Activated CD4-positive, alpha-beta T cell treated with anti-CD3 and anti-CD28 coated beads, Interleukin-2, amount 50 U/mL, for 4 hours (primary cell): ENCODE results near the gene CDK4.
A peak's percentile ranks its signal among the peaks of the same experiment; 100 is the strongest.
"Not testable (repeated sequence)": the region's sequence is repeated elsewhere in the genome, so short reads cannot be mapped to it uniquely, and the experiment has no call there.

Experiments used
- DNase-seq, 2 experiments: peaks; one replicate each; pipeline ENCODE4 v3.0.0-alpha.2; 2020

The CDK4 gene

DNA sequence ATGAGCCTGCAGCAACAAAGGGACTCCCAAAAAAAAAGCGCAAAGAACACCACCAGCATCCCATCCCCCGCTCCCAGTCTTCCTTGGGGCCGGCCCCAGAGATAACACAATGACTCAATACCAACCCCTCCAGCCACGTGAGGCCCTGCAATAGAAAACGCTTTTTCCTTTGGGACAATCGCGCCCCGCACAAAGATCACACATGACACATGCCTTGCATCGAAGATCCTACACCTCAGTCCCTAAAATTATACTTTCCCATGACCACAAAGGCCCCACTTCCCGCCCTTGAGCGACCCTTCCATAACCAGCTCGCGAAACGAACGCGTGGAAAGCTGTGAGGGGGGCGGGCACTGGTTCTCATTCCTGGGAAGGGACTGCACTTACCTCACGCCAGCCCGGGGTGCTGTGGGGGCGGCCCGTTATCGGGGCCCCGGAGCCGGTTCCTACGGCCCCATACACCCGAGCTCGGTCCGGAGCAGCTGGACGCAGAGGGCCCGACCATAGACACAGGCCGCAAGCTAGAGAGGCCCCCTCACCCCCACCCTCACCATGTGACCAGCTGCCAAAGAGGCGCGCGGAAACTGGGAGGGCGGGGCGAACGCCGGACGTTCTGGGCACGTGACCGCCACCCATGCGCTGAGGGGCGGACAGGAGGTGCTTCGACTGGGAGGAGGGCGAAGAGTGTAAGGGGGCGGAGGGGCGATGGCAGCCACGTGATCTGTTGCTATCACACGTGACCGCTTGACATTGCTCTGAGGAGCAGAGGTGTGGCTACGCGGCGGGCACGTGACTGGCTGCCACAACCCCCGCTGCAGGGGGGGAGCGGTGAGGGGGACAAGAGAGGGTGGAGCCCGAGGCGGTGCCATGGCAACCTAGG, at the start of gene CDK4:
TSS of gene CDK4 (minus strand) at position 523 of the 880 bp plus-strand sequence. CDS start 593 bp downstream, outside the sequence.
- DNase-seq, result peak; percentile 97 to 98

DNA sequence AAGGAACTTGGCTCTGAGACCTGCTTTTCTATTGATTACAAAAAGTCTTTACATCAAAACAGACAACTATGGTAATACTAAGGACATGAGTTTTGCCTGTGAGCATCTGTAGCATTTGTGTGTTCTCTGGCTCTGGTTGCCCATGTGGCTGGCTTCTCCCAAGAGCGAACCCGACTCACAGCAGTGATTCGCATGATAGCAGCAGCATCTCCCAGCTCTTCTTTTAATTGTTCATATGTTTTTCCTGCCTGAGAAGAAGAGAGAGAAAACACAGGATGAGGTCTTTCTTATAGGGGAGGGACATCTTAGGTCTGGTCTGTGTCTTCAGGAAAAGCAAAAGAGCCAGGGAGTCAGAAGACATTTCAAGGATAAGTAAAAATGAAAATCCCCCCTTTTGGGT, 48.9 kb upstream of the CDK4 start:
- no peak for DNase-seq

DNA sequence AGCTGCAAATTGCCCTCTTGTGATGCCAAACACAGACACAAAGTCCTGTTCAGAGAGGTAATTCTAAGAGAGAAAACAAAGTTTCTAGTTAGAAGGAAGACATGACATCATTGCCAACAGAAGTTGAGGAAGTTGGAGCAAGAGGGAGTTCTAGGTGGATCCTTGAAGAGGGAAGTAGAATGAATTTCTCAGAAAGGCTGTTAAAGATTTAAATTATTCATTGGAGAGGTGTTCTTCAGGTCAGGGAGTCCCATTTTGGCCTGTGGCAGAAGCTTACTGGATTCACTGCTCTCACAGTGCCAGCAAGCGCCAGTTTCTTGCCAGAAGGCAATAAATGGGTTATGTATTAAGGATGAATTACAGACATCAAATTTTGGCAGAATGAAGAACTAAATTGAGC, 45.8 kb upstream of the CDK4 start:
- no peak for DNase-seq

DNA sequence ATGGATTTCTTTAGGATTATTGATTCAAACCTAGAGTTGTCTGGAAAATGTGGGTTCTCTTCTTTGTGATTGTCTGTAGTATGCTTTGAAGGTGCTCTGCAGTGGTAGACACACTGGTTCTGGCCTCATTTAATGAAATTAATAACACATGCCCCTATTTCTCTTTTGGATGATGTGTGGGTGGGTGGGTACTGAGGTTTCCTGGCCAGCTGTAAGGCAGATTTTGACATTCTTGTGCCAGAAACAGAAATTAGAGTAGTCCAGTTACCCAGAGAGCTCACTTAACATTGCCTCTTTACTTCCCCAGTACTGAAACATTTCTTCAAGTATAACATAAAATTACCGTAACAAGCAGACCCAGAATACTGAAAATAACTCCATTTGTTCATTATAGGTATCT, 44.9 kb upstream of the CDK4 start:
- no peak for DNase-seq

DNA sequence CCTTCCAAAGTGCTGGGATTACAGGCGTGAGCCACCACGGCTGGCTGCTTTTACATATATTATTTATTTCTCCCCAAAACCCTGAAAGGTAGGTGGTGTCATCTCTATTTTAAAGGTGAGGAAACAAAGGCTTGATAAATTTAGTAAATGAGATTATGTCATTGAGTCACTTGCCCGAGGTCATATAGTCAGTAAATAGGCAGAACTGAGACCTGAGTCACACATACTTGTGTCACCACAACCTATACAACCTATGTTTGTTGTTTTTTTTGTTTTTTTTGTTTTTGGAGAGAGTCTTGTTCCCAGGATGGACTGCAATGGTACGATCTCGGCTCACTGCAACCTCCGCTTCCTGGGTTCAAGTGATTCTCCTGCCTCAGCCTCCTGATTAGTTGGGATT, 43.2 kb upstream of the CDK4 start:
- no peak for DNase-seq

DNA sequence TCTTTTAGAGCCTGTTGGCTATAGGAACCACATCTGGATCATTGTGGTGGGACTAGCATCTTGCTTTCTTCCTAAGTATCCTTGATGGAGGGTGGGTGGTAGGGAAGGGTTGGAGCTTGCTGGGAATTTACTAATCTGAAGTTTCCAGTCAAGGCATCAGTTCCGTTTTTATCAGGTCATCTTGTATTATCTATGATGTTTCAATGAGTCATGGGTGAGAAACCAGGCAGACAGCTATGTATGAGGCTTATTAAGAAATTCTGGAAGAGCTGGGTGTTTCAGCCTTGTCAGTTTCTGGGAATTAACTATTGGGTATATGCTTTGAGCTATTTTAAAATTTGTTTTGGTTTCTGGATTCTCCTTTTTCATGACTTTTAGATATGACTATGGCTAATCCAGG, 41.8 kb upstream of the CDK4 start:
- DNase-seq, result no peak

DNA sequence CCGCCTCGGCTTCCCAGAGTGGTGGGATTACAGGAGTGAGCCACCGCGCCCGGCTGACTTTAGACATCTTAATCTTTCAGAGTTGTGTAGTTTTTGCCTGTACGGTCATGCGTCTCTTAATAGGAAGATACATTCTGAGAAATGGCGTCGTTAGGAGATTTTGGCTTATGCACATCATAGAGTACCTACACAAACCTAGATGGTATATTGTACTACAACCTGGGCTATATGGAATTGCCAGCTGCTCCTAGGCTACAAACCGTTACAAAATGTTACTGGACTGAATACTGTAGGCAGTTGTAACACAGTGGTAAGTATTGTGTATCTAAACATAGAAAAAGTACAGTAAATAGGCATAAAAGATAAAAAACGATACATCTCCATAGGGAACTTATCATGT, 31.8 kb upstream of the CDK4 start:
- DNase-seq, result no peak

DNA sequence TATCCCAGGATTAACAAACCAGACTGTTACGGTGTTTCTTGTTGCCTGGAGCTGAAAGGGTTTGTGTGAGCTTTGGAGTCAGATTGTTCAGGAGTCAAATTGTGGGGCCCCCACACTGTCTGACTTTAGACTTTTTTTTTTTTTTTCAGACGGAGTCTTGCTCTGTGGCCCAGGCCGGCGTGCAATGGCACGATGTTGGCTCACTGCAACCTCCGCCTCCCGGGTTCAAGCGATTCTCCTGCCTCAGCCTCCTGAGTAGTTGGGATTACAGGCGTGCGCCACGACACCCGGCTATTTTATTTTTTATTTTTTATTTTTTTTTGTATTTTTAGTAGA, 31.3 kb upstream of the CDK4 start:
- no peak for DNase-seq

DNA sequence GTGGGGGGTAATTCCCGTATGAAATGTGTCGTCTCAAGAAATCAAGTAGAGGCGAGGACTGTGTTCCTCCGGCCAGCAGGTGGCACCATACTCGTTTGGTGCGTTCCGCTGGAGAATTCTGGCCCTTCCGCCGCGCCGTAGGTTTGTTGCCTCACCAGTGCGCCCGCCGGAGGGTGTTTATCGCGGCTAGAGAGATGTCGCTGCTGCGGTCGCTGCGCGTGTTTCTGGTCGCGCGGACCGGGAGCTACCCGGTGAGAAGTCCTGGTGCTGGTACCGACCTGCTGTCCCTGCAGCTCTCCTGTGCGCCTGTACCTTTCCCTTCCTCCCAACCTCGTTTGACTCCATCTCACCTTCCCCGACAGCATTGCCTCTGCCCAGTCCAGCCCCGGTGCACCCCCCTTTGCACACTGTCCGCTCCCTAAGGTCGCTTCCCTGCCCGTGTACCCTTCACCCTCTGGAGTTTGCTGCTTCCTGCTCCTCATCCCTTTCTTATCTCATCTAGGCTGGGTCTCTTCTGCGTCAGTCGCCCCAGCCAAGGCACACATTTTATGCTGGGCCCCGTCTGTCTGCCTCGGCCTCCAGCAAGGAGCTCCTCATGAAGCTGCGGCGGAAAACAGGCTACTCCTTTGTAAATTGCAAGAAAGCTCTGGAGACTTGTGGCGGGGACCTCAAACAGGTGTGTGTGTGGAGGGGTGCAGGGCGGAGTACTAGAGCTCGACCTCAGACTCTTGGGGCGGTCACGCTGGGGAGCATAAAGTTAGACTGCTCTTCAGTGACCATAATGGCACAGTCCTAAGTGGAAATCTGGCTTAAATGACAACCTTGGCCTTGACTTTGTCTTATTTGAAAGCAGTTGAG, 30.7 kb upstream of the CDK4 start, which contains the start of gene TSFM:
TSS of gene TSFM (plus strand) at position 180 of the 858 bp plus-strand sequence. CDS start at position 195, 15 bp downstream.
- DNase-seq, result peak; percentile 97 to 98

GRCh38 chr12:57782243-57782607, 30.1 kb upstream of the CDK4 start:
- no peak for DNase-seq

- no peak for DNase-seq
These were observed 29.7 kb upstream of the CDK4 start for GRCh38 chr12:57781801-57782200.

DNA sequence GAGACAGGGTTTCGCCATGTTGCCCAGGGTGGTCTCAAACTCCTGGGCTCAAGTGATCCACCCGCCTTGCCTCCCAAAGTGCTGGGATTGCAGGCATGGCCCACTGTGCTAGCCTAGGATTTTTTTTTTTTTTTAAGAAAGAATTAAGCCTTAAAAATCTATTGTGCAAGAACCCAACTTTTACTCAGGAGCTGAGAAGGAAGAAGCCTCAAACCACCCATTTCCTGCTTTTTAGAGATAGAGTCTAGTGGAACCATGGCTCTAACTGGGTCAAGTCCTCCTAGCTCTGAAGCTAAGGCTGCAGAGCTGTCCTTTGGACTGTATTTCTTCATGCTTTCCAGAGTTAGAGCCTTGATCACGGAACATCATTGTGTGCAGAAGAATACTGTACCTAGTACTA, 29.1 kb upstream of the CDK4 start:
- DNase-seq, result no peak

- DNase-seq, result no peak
These were observed 28.3 kb upstream of the CDK4 start for GRCh38 chr12:57780284-57780897.

GRCh38 chr12:57779736-57780135, 27.6 kb upstream of the CDK4 start:
- DNase-seq, result no peak

GRCh38 chr12:57777911-57778310, 25.8 kb upstream of the CDK4 start:
- no peak for DNase-seq

DNA sequence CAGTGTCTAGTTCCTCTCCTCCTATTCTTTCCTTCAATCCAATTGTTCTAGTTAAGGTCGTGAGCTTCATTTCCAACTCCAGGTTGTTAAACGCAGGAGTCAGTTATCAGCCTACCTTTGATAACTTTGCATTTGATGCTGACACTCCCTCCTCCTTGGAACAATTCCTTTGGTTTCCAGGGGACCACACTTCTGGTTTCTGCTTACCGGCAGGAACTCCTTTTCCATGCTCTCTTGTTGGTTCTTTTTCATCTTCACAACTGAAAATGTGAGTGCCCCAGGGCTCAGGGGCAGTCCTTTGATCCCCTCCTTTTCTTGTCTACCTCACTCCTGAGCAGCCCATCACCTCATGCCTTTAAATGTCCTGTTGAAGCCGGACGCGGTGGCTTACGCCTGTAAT, 25.3 kb upstream of the CDK4 start:
- no peak for DNase-seq

DNA sequence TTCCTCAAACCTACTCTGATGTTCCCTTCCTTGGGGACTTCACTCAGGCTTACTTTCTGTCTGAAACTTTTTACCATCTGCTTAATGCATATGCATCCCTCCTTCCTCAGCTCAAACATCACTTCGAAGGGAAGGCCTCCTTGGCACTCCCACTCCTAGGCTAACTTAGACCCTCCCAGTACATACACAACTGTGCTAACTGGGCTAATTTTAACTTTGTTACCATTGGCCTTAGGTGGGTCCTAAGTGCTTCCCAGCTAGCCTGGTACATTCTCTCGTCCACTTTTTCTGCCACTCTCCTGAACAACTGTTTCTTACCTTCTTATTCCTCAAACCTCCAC, 24.1 kb upstream of the CDK4 start:
- no peak for DNase-seq

GRCh38 chr12:57775563-57776246, 23.6 kb upstream of the CDK4 start:
- DNase-seq, result no peak

- DNase-seq, result no peak
These were observed 22.9 kb upstream of the CDK4 start for GRCh38 chr12:57775044-57775443.

DNA sequence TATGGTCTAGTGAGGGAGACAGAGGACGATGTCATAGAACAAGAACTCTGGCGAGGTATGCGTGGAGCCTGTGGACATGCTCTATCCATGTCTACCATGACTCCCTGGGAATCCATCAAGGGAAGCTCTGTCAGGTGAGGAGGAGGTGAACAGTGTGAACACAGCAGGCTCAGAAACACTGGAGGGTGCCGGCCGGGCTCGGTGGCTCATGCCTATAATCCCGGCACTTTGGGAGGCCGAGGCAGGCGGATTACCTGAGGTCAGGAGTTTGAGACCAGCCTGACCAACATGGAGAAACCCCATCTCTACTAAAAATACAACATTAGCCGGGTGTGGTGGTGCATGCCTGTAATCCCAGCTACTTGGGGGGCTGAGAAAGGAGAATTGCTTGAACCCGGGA, 22.5 kb upstream of the CDK4 start:
- DNase-seq, result not testable (repeated sequence)

- DNase-seq, result peak in 1 of 2 experiments; percentile 20
These were observed 20.6 kb upstream of the CDK4 start, which contains the start of gene EEF1AKMT3 for GRCh38 chr12:57772429-57773322. Gene EEF1AKMT3, plus strand, starts transcription at chr12:57772614. Its CDS starts 111 bp downstream, at chr12:57772725.
